Activated naive CD4-positive, alpha-beta T cell treated with anti-CD3 and anti-CD28 coated beads, Interleukin-2, amount 10 ng/mL, durations not matched to agents 5 hours and 36 hours (primary cell): Measurements from ENCODE around the gene PCDHGB3. TPM values are rescaled to one million over a fixed set of nuclear protein-coding genes. Genes with fewer than 3 reads are reported as not detected.

Experiments
- total RNA-seq, 2 experiments: library from RNA; stranded (reverse); gene quantifications; one replicate each; pipeline ENCODE4 v1.2.3, GENCODE V29; 2021

The PCDHGB3 gene
- total RNA-seq, 2 experiments from 2014 or later: 0.10 to 0.14 TPM

GRCh38 chr5:141407790-141408505 lies 37.9 kb downstream of the PCDHGB3 start, which contains the start of gene PCDHGB6:
TSS of gene PCDHGB6 (plus strand) at chr5:141408021. CDS start at chr5:141408203, 182 bp downstream.

GRCh38 chr5:141412854-141413539 lies 43.0 kb downstream of the PCDHGB3 start, which contains the start of gene PCDHGA10:
TSS of gene PCDHGA10 (plus strand) at chr5:141412987. CDS start at chr5:141413176, 189 bp downstream.

GRCh38 chr5:141417494-141418172 lies 47.6 kb downstream of the PCDHGB3 start, which contains the start of gene PCDHGB7:
TSS of gene PCDHGB7 (plus strand) at chr5:141417677. CDS start at chr5:141417860, 183 bp downstream.

GRCh38 chr5:141420855-141421488 lies 50.9 kb downstream of the PCDHGB3 start, which contains the start of gene PCDHGA11:
TSS of gene PCDHGA11 (plus strand) at chr5:141421051. CDS start at chr5:141421228, 177 bp downstream.

Other genes with a start within 250 kb of the PCDHGB3 start
- not detected for gene PCDHB4, start 248.4 kb upstream of the PCDHGB3 start, total RNA-seq
- not detected for gene PCDHB5, start 235.0 kb upstream of the PCDHGB3 start, total RNA-seq
- gene PCDHB6, start 220.2 kb upstream of the PCDHGB3 start, total RNA-seq: not detected
- gene PCDHB7, start 197.6 kb upstream of the PCDHGB3 start, total RNA-seq: not detected
- not detected for gene PCDHB8, start 192.5 kb upstream of the PCDHGB3 start, total RNA-seq
- gene PCDHB16, start 187.9 kb upstream of the PCDHGB3 start, total RNA-seq: not detected
- not detected for gene PCDHB9, start 183.1 kb upstream of the PCDHGB3 start, total RNA-seq
- gene PCDHB10, start 177.9 kb upstream of the PCDHGB3 start, total RNA-seq: not detected
- gene PCDHB11, start 170.6 kb upstream of the PCDHGB3 start, total RNA-seq: not detected
- not detected for gene PCDHB12, start 161.5 kb upstream of the PCDHGB3 start, total RNA-seq
- gene PCDHB13, start 156.3 kb upstream of the PCDHGB3 start, total RNA-seq: not detected
- not detected for gene PCDHB14, start 146.9 kb upstream of the PCDHGB3 start, total RNA-seq
- gene PCDHB15, start 124.8 kb upstream of the PCDHGB3 start, total RNA-seq: not detected
- 1 to 10 TPM in 1 of 2 experiments, under 1 TPM in 1; 0.45 to 1.1 TPM for gene SLC25A2, start 66.2 kb upstream of the PCDHGB3 start, total RNA-seq
- 10 to 100 TPM; 73.2 to 73.7 TPM for gene TAF7, start 49.5 kb upstream of the PCDHGB3 start, total RNA-seq
- not detected for gene PCDHGA1, start 39.7 kb upstream of the PCDHGB3 start, total RNA-seq
- not detected for gene PCDHGA2, start 31.5 kb upstream of the PCDHGB3 start, total RNA-seq
- not detected for gene PCDHGA3, start 26.4 kb upstream of the PCDHGB3 start, total RNA-seq
- gene PCDHGB1, start 20.1 kb upstream of the PCDHGB3 start, total RNA-seq: not detected
- gene PCDHGA4, start 15.2 kb upstream of the PCDHGB3 start, total RNA-seq: under 1 TPM; 0.10 to 0.14 TPM
- under 1 TPM in 1 of 2 experiments, not detected in 1; 0.12 TPM for gene PCDHGB2, start 10.2 kb upstream of the PCDHGB3 start, total RNA-seq
- not detected for gene PCDHGA5, start 6.1 kb upstream of the PCDHGB3 start, total RNA-seq
- under 1 TPM; 0.10 to 0.12 TPM for gene PCDHGA6, start 3.6 kb downstream of the PCDHGB3 start, total RNA-seq
- gene PCDHGA7, start 12.5 kb downstream of the PCDHGB3 start, total RNA-seq: not detected
- not detected for gene PCDHGB4, start 17.5 kb downstream of the PCDHGB3 start, total RNA-seq
- gene PCDHGA8, start 22.4 kb downstream of the PCDHGB3 start, total RNA-seq: under 1 TPM in 1 of 2 experiments, not detected in 1; 0.05 TPM
- under 1 TPM in 1 of 2 experiments, not detected in 1; 0.08 TPM for gene PCDHGB5, start 27.7 kb downstream of the PCDHGB3 start, total RNA-seq
- gene PCDHGA9, start 32.5 kb downstream of the PCDHGB3 start, total RNA-seq: under 1 TPM in 1 of 2 experiments, not detected in 1; 0.08 TPM
- under 1 TPM in 1 of 2 experiments, not detected in 1; 0.05 TPM for gene PCDHGB6, start 37.8 kb downstream of the PCDHGB3 start, total RNA-seq
- under 1 TPM; 0.05 TPM for gene PCDHGA10, start 42.7 kb downstream of the PCDHGB3 start, total RNA-seq
- under 1 TPM in 1 of 2 experiments, not detected in 1; 0.08 TPM for gene PCDHGB7, start 47.4 kb downstream of the PCDHGB3 start, total RNA-seq
- gene PCDHGA11, start 50.8 kb downstream of the PCDHGB3 start, total RNA-seq: under 1 TPM in 1 of 2 experiments, not detected in 1; 0.05 TPM
- not detected for gene PCDHGA12, start 60.3 kb downstream of the PCDHGB3 start, total RNA-seq
- gene PCDHGC3, start 105.7 kb downstream of the PCDHGB3 start, total RNA-seq: not detected
- not detected for gene PCDHGC4, start 114.8 kb downstream of the PCDHGB3 start, total RNA-seq
- gene PCDHGC5, start 118.8 kb downstream of the PCDHGB3 start, total RNA-seq: not detected
- gene DIAPH1, start 248.8 kb downstream of the PCDHGB3 start, total RNA-seq: 100 to 1,000 TPM; 245 to 254 TPM